NCI-H226 (cell line): Measurements from ENCODE around the gene MRPL24.
A peak's percentile ranks its signal among the peaks of the same experiment; 100 is the strongest.

Experiments used
- DNase-seq: peaks from one replicate; pipeline ENCODE4 v3.0.0-alpha.2; 2015

MRPL24 gene

DNA sequence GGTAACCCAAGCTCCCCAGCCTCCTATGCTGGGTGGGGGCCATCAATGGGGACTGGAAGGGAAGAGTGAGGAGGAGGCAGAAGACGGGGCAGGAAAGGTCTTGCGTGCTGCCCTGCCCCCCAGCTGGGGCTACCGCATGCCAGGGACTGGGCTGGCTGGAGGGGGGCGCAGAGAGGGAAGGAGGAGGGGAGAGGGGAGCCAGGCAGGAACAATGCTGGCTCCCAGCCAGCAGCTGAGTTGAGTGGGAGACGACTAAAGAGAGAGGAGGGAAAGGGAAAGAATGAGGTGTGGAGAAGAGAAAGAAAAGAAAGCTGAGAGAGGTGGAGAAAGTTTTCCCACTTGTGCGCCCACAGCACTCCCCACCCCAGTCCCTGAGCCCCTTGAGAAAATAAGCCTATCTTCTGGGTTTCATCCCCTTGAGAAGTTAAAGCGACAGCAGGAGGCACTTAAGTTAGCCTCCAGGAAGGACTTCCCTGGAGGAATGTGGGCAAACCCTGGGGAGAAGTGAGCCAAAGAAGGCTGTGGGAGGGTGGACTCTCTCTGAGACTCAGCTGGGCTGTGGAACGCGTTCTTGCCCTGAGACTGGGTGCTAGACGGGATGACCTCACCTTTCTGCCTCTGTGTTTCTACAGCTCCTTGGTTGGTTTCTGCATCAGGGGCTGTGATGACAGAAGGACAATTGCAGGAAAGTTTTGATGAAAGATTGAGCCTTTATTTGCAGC is 50.8 kb downstream of the MRPL24 start:
- peak; percentile 64 for DNase-seq

GRCh38 chr1:156689035-156689952 is 51.6 kb downstream of the MRPL24 start:
- peak; percentile 85 for DNase-seq
